Ascending aorta (tissue), 2 donors: Measurements from ENCODE around the gene TMEM92. TPM values are rescaled to one million over a fixed set of nuclear protein-coding genes. Genes with fewer than 3 reads are reported as not detected.
A peak's percentile ranks its signal among the peaks of the same experiment; 100 is the strongest.
"Not testable (repeated sequence)": the region's sequence is repeated elsewhere in the genome, so short reads cannot be mapped to it uniquely, and the experiment has no call there.

Experiments used
- DNase-seq, 2 donors: peaks; one replicate each; pipeline ENCODE4 v3.0.0-alpha.2; 2019; ENCODE audit warnings: low spot score in 2 of 2
- H3K27ac ChIP-seq, 2 donors: fragments of 200-600 bp; sonication (generic); one replicate each; pipeline ENCODE4 v1.5.1; 2016 to 2017; ENCODE audit warnings: mild to moderate bottlenecking in 1 of 2
- H3K27me3 ChIP-seq: fragments of 200-600 bp; sonication (generic); one replicate; pipeline ENCODE4 v1.5.1; 2017
- H3K36me3 ChIP-seq, 2 donors: fragments of 200-600 bp; sonication (generic); one replicate each; pipeline ENCODE4 v1.5.1; 2016
- H3K4me1 ChIP-seq, 2 donors: fragments of 200-600 bp; sonication (generic); one replicate each; pipeline ENCODE4 v1.5.1; 2016 to 2017; ENCODE audit warnings: mild to moderate bottlenecking in 1 of 2
- H3K4me3 ChIP-seq, 2 donors: fragments of 200-600 bp; sonication (generic); one replicate each; pipeline ENCODE4 v1.5.1; 2016 to 2017; ENCODE audit warnings: mild to moderate bottlenecking in 1 of 2
- H3K9me3 ChIP-seq, 2 donors: fragments of 200-600 bp; sonication (generic); one replicate each; pipeline ENCODE4 v1.5.1; 2016
- CTCF ChIP-seq, 3 experiments: fragments of 200-600 bp in 2 of 3; fragments of 450-650 bp in 1 of 3; sonication (generic) in 2 of 3; IDR thresholded peaks; one replicate each; pipeline ENCODE4 v1.5.1; 2016 to 2019; ENCODE audit warnings: antibody characterized with exemption in 3 of 3, mild to moderate bottlenecking in 1 of 3, moderate library complexity in 1 of 3
- intact Hi-C: fragments of 100-400 bp; cut with DNase I; formaldehyde crosslinking; loops from one replicate; pipeline ENCODE4 v1.15.1; 2023
- total RNA-seq: library from RNA; depleted of rRNA; stranded (reverse); fragments of >200 nt; gene quantifications from one replicate; pipeline ENCODE4 v1.1.0, GENCODE V29; 2016

Gene TMEM92
- total RNA-seq, 1 donor from 2014 or later: not detected

- peak overlapping the region; percentile 82 for H3K27ac ChIP-seq
- no peak for TF ChIP-seq CTCF (IDR thresholded peaks at IDR 0.05)
- intact Hi-C loops: no loop called here
- no peaks in the 10 kb centered on the region for H3K36me3 ChIP-seq
- DNase-seq: peak in 1 of 2 donors; percentile 63
- H3K4me1 ChIP-seq: peaks cover 15 to 36% of the 10 kb centered on the region in 2 donors
- H3K27me3 ChIP-seq: no peaks in the 10 kb centered on the region
- no peak overlapping the region for H3K4me3 ChIP-seq
- H3K9me3 ChIP-seq: no peaks in the 10 kb centered on the region
Measured at GRCh38 chr17:50270435-50271362, 3.6 kb upstream of the TMEM92 start.

- H3K9me3 ChIP-seq, H3K27me3 ChIP-seq, H3K4me3 ChIP-seq, intact Hi-C loops, H3K36me3 ChIP-seq: not testable (repeated sequence)
- Histone ChIP-seq H3K4me1 (peaks cover 11 to 30% of the 10 kb centered on the region in 2 donors), H3K27ac (peak overlapping the region; percentile 82)
- DNase-seq: peak in 1 of 2 donors; percentile 24
Measured at GRCh38 chr17:50271363-50271750, 2.9 kb upstream of the TMEM92 start.

GRCh38 chr17:50272246-50272645 lies 2.0 kb upstream of the TMEM92 start:
- peaks cover 2 to 21% of the 10 kb centered on the region in 2 donors for H3K4me1 ChIP-seq
- H3K27ac ChIP-seq: peak overlapping the region; percentile 82
- H3K4me3 ChIP-seq: peak overlapping the region; percentile 63 to 68
- intact Hi-C loops: loop anchor here (2.0 kb wide), 1 partner anchor 49 kb away; no protein-coding TSS in a partner anchor
- no peak for DNase-seq
- no peaks in the 10 kb centered on the region for H3K27me3 ChIP-seq
- no peaks in the 10 kb centered on the region for H3K9me3 ChIP-seq
- no peak for TF ChIP-seq CTCF (IDR thresholded peaks at IDR 0.05)
- no peaks in the 10 kb centered on the region for H3K36me3 ChIP-seq

- no peaks in the 10 kb centered on the region for H3K9me3 ChIP-seq
- no peak for DNase-seq
- H3K36me3 ChIP-seq: no peaks in the 10 kb centered on the region
- peak overlapping the region; percentile 63 to 68 for H3K4me3 ChIP-seq
- H3K4me1 ChIP-seq: peaks cover 0 to 16% of the 10 kb centered on the region in 2 donors
- intact Hi-C loops: loop anchor here (1.0 to 2.0 kb wide), 4 partner anchors 24 to 104 kb away; no protein-coding TSS in a partner anchor
- TF ChIP-seq CTCF (IDR thresholded peaks at IDR 0.05): peak; percentile 64 to 98 (median 86)
- peak overlapping the region; percentile 82 for H3K27ac ChIP-seq
- no peaks in the 10 kb centered on the region for H3K27me3 ChIP-seq
Measured at GRCh38 chr17:50272711-50273653, 1.3 kb upstream of the TMEM92 start.

- DNase-seq: no peak
- Histone ChIP-seq H3K27me3 (no peaks in the 10 kb centered on the region), H3K36me3 (no peaks in the 10 kb centered on the region), H3K4me1 (peaks cover 0 to 16% of the 10 kb centered on the region in 2 donors), H3K27ac (peak overlapping the region; percentile 82), H3K4me3 (peak overlapping the region; percentile 63 to 68), H3K9me3 (no peaks in the 10 kb centered on the region)
- intact Hi-C loops: loop anchor here (1.0 to 2.0 kb wide), 4 partner anchors 24 to 104 kb away; no protein-coding TSS in a partner anchor
- TF ChIP-seq CTCF (IDR thresholded peaks at IDR 0.05): no peak
Measured at GRCh38 chr17:50273654-50274040, 619 bp upstream of the TMEM92 start.
